ENCODE results near the gene PPM1H. TPM values are rescaled to one million over a fixed set of nuclear protein-coding genes. Genes with fewer than 3 reads are reported as not detected.

PPM1H gene, protein sequence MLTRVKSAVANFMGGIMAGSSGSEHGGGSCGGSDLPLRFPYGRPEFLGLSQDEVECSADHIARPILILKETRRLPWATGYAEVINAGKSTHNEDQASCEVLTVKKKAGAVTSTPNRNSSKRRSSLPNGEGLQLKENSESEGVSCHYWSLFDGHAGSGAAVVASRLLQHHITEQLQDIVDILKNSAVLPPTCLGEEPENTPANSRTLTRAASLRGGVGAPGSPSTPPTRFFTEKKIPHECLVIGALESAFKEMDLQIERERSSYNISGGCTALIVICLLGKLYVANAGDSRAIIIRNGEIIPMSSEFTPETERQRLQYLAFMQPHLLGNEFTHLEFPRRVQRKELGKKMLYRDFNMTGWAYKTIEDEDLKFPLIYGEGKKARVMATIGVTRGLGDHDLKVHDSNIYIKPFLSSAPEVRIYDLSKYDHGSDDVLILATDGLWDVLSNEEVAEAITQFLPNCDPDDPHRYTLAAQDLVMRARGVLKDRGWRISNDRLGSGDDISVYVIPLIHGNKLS
- total RNA-seq = 10 to 100 TPM; 27.0 to 46.9 TPM

DNA sequence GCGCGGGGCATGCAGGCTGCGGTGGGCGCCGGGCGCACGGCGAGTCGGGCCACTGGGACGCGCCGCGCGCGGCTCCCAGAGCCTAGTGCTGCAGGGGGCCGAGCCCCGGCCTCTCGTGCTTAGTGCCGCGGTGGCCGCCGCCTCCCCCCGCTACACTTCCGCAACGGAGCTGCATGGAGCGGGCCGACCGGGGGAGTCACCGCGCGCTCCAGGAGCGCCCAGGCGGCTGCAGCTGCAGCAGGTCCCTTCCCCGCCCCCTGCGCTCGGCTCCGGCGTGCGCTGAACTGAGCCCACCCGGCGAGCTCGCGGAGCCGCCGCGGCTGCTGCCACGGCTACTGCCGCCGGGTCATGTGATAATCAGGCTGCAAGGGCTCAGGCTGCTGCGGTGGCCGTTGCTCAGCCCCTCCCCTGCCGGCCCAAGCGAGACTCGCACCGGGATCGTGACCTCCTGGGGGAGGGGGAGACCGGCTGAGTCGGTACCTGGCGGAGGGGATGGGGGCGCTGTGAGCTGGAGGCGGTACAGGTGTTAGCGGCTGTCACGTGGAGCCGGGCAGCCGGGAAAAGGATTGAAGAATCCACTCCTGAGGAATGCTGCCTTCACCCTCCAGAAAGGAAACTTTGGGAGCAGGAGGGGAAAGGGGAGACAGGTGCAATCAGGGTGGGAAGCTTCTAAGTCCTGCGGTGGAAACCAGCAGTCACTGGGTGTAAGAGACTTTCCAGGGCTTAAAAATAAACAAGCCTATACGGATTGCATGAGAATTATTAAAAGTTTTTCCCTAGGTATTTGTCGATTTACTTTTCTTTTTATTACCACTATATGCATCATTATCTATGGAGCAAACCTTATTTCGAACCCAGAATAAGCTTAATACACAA is at the start of gene PPM1H:
Gene PPM1H, minus strand, starts transcription at position 352 of the 876 bp plus-strand sequence. CDS start 414 bp downstream, outside the sequence.
- WGBS = 3% methylated on average over 21 of the region's 69 CpGs
- peak within 1 kb of the TSS; percentile 81 to 90 for H3K27ac ChIP-seq
- no peaks in the 10 kb centered on the region for H3K4me1 ChIP-seq (replicated peaks)
- peak within 1 kb of the TSS; percentile 75 to 88 for H3K4me3 ChIP-seq
- no peaks in the 10 kb centered on the region for H3K36me3 ChIP-seq
- TF ChIP-seq CTCF (IDR thresholded peaks at IDR 0.05) (peak in 3 of 4 experiments; percentile 33 to 67 (median 53)), POLR2AphosphoS5 (IDR thresholded peaks at IDR 0.05) (no peak), POLR2A (IDR thresholded peaks at IDR 0.05) (peak; percentile 27)
- H3K9me3 ChIP-seq = no peaks in the 10 kb centered on the region
- DNase-seq (ENCODE audit: low spot score) = peak; percentile 69
- H3K27me3 ChIP-seq (replicated peaks; ENCODE audit: insufficient read depth) = no peaks in the 10 kb centered on the region
- intact Hi-C loops (cut with DNase I) = no loop called here

- Histone ChIP-seq H3K27me3 (replicated peaks; ENCODE audit: insufficient read depth) (no peaks in the 10 kb centered on the region), H3K9me3 (no peaks in the 10 kb centered on the region), H3K36me3 (no peaks in the 10 kb centered on the region), H3K27ac (no peak overlapping the region), H3K4me3 (no peak overlapping the region), H3K4me1 (replicated peaks) (no peaks in the 10 kb centered on the region)
- no peak for TF ChIP-seq CTCF (IDR thresholded peaks at IDR 0.05)
- TF ChIP-seq POLR2AphosphoS5 (IDR thresholded peaks at IDR 0.05) = no peak
- TF ChIP-seq POLR2A (IDR thresholded peaks at IDR 0.05) = no peak
- DNase-seq (ENCODE audit: low spot score) = no peak
- 62% methylated on average over 4 of the region's 4 CpGs for WGBS
- intact Hi-C loops (cut with DNase I) = no loop called here
Observed at GRCh38 chr12:62983594-62983993, 48.6 kb upstream of the PPM1H start.

- Histone ChIP-seq H3K4me1 (replicated peaks) (no peaks in the 10 kb centered on the region), H3K4me3 (no peak overlapping the region), H3K27me3 (replicated peaks; ENCODE audit: insufficient read depth) (no peaks in the 10 kb centered on the region), H3K9me3 (no peaks in the 10 kb centered on the region), H3K27ac (no peak overlapping the region), H3K36me3 (no peaks in the 10 kb centered on the region)
- TF ChIP-seq POLR2AphosphoS5 (IDR thresholded peaks at IDR 0.05) = no peak
- no peak for TF ChIP-seq CTCF (IDR thresholded peaks at IDR 0.05)
- TF ChIP-seq POLR2A (IDR thresholded peaks at IDR 0.05) = no peak
- no peak for DNase-seq (ENCODE audit: low spot score)
- intact Hi-C loops (cut with DNase I) = no loop called here
Observed at GRCh38 chr12:62978768-62979167, 43.8 kb upstream of the PPM1H start.

GRCh38 chr12:62977883-62978282 is 42.9 kb upstream of the PPM1H start:
- intact Hi-C loops (cut with DNase I) = no loop called here
- no peaks in the 10 kb centered on the region for H3K9me3 ChIP-seq
- H3K4me1 ChIP-seq (replicated peaks) = no peaks in the 10 kb centered on the region
- H3K36me3 ChIP-seq = no peaks in the 10 kb centered on the region
- TF ChIP-seq POLR2AphosphoS5 (IDR thresholded peaks at IDR 0.05) (no peak), POLR2A (IDR thresholded peaks at IDR 0.05) (no peak), CTCF (IDR thresholded peaks at IDR 0.05) (no peak)
- H3K27ac ChIP-seq = no peak overlapping the region
- no peak for DNase-seq (ENCODE audit: low spot score)
- no peaks in the 10 kb centered on the region for H3K27me3 ChIP-seq (replicated peaks; ENCODE audit: insufficient read depth)
- whole genome bisulfite sequencing = 86% methylated on average over 1 of the region's 1 CpG
- H3K4me3 ChIP-seq = no peak overlapping the region

Measured in prostate gland (tissue), 2 donors.